H54 (cell line): ENCODE data around the gene HKDC1.

Source experiments
- DNase-seq: peaks from one replicate; pipeline ENCODE4 v3.0.0; 2011; ENCODE audit warnings: low spot score, mixed read lengths; ENCODE audit not compliant: insufficient read length
- FAIRE-seq: peaks from 3 replicates; lab custom pipeline; 2011; peaks lifted over from hg19 to GRCh38; lab: Jason Lieb, UNC
- POLR2A ChIP-seq: IDR thresholded peaks from 2 replicates; pipeline ENCODE4 v1.6.1; 2011; ENCODE audit warnings: low read depth, mild to moderate bottlenecking, low read length

Gene HKDC1

DNA sequence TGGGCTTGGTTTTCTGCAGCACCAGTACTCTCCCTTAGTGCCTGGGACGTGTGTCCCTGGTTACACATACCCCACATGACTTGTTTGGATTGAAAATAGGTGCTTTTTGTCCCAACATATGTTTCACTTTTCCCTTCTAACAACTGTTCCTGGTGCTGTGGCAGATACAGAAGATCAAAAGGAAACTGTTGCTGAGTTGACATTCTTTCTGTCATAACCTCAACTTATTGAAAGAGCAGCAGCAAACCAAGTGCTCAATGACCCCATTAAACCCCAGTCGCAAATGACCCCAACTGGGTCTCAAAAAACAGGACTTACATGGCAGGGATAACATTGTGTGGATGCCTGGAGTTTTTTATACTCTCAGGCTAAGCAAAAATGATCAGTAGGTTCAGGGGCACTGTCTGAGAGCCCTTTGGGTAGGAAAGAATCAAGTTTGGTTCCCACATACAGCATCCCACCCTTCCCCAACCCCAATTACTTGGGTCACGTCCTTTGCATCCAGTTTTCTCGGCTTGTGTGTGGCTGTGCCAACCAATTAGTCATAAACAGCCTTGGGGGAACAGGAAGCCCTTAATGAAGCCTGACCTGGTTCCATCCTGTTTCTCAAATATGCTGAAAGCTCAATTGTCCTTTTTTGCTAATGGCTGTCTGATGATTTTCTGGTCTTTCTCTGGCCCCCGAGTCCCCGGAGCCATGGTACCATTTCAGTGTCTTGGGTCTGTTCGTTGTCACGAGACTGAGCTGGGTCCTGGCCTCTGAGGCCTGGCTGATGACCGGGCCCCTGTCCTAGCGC is 4.9 kb downstream of the HKDC1 start:
- no peak for DNase-seq
- no peak for TF ChIP-seq POLR2A
- no peak for FAIRE-seq

DNA sequence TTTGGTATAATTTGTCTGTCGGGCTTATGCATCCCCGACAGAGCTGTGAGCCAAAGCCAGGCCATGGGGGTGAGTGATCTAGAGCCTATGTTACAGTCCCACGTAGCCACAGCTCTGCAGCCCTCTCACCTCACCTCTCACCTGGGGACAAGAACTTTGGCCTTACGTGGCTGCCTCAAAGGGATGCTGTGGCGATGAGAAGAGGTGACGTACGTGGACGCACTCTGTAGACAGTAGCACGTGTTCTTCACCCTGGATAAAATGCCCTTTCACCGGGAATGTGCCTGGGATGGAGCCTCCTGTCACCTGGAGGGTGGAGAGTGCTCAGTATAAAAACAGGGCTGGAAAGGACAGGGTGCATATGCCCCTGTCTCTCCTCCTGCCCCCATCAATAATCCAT is 5.5 kb downstream of the HKDC1 start:
- TF ChIP-seq POLR2A, result no peak
- no peak for DNase-seq
- FAIRE-seq, result no peak

DNA sequence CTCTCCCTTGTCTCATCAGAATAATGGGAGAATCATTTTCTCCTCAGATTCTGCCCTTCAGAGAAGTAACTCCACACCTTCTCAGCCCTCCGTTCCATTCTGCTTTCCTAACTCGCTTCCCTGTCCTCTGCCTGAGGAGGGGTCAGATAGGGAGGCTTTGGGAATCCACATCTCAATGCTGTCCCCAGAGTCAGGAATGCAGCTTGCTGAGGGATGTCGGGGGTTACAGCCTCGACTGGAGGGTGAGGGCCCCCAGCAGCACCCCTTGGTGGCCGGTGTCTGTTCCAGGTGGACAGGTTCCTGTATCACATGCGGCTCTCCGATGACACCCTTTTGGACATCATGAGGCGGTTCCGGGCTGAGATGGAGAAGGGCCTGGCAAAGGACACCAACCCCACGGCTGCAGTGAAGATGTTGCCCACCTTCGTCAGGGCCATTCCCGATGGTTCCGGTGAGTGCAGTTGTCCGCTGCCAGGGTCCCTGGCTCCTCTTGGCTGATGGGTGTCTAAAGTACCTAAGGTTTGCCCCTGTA is 6.9 kb downstream of the HKDC1 start:
- DNase-seq, result no peak
- TF ChIP-seq POLR2A, result no peak
- FAIRE-seq, result no peak

DNA sequence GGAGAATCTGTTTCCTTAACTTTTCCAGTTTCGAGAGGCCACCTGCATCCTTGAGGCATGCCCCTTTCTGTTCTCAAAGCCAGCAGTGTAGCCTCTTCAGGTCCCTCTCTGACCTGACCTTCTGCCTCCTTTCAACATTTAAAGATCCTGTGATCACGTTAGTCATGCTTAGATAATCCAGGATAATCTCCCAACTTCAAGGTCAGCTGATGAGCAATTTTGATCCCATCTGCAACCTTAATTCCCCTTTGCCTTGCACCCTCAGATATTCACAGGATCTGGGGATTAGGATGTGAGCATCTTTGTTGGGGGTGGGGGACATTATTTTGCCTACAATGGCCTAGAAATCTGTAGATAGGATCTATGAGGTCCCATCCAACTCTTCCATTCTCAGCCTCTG is 8.0 kb downstream of the HKDC1 start:
- no peak for TF ChIP-seq POLR2A
- no peak for FAIRE-seq

DNA sequence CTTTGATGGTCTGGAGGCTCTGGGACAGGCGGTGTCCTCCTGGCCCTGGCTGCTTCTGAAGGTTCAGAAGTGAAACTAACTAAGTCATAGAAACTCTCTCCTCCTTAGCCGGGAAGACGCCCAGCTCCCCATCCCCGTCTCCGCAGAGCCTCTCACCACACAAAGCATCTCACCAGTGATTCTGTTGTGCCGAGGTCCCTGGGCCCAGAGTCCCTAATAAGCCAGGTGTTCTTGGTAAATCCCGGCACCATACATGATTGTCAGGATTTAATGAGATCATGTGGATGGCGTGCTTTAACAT is 9.4 kb downstream of the HKDC1 start:
- DNase-seq (no peak), FAIRE-seq (no peak)
- no peak for TF ChIP-seq POLR2A

More for the DNA sequence above, 8.0 kb downstream of the HKDC1 start:
- DNase-seq, result no peak

DNA sequence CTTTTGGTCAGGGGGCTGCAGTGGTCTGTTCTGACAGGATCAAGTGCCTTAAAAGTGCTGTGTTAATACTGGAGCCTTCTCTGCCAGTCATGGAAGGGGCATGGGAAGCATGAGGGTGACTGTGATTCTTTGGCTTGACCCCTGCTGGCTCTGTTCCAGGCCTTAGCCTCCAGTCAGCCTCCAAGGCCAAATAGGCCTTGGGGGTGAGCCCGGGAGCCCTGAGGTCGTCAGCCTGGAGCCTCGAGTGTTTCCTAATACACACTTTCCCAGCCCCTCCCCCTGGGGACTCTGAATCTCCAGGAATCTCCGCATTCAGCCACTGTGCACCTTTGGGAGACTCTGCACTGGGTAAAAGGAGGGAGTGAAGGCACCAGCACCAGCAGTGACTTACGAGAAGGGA is 10.0 kb downstream of the HKDC1 start:
- no peak for DNase-seq
- no peak for FAIRE-seq
- no peak for TF ChIP-seq POLR2A

DNA sequence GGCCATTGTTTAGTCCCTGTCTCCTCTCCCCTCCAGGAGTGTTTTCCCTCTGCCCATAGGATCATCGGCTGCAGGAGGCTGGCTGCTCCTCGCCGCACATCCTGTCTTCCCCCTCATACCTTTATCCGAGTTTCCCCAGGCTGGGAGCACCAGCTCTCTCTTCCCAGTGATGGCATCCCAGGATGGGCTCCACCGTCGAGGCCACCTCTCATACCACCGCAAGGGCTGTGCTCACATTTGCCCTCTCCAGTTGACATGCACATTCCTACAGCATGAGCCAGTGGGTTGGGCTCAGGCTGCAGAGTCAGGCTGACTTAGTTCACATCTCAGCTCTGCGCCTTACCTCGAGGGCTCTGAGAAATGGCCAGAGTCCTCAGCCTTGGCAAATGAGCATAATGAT is 12.1 kb downstream of the HKDC1 start:
- DNase-seq (peak; percentile 91), FAIRE-seq (peak; percentile 91)
- no peak for TF ChIP-seq POLR2A

DNA sequence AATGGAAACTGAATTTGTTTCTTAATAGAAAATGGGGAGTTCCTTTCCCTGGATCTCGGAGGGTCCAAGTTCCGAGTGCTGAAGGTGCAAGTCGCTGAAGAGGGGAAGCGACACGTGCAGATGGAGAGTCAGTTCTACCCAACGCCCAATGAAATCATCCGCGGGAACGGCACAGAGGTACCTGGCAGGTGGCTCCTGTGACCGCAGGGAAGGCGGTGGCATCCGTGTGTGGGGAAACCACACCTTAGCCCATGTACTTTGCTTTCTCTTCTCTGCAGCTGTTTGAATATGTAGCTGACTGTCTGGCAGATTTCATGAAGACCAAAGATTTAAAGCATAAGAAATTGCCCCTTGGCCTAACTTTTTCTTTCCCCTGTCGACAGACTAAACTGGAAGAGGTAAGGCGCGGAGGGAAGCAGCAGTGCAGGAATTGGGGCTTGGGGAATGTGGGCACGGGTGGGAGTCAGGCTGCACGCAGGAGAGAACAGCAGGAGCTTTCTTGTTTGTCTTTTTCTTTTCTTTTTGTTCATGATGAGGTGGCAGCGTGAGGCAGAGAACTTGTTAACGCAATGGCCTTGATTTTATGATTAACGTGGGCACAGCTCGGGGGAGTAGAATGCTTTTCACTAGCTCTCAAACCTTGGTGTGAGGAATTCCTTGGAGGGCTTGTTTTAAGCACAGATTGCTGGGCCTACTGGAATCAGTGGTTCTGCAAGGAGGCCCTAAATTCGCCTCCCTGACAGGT is 12.8 kb downstream of the HKDC1 start:
- TF ChIP-seq POLR2A, result no peak
- FAIRE-seq (no peak), DNase-seq (no peak)

DNA sequence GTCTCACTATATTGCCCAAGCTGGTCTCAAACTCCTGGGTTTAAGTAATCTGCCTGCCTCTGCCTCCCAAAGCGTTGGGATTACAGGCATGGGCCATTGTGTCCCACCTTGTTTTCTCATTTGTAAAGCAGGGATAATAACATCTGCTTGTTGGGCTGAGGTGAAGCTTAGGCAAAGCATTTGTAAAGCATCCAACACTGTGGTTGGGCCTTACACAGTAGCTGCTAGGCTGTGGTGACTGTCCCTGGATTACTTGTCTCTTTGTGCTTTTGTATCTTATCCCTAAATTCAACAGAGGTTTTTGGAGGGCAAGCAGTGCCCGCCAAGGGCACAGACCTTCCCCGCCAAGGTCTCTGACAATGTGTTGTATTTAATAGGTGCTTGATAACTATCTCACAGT is 14.3 kb downstream of the HKDC1 start:
- TF ChIP-seq POLR2A, result no peak
- FAIRE-seq (no peak), DNase-seq (no peak)

DNA sequence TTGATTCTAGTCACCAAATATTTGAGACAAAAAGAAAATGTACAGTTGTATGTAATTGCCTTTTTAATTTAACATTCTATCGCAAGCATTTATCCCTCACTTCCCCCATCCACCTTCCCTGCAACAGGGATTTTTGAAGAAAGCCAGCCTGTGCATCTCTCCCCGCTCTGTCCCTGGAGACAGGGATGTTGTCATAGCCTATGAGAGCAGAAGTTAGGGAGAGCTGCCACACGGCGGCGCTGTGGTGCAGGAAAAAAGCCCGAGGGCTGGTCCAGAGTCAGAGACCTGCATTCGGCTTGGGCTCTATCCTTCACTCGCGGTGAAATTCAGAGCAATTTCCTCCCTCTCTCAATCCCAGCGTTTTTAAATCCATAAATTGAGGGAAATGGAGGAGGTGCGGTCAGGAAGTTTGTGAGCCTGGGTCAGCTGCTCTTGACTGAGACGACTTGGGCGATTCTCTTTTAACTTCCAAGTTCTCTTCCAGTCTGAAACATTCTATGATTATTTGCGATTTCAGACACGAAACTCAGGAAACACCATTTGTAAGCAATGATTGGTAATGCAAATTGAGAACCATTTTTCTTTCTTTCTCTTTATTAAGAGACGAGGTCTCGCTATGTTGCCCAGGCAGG is 17.5 kb downstream of the HKDC1 start:
- FAIRE-seq (no peak), DNase-seq (peak; percentile 90)
- no peak for TF ChIP-seq POLR2A

DNA sequence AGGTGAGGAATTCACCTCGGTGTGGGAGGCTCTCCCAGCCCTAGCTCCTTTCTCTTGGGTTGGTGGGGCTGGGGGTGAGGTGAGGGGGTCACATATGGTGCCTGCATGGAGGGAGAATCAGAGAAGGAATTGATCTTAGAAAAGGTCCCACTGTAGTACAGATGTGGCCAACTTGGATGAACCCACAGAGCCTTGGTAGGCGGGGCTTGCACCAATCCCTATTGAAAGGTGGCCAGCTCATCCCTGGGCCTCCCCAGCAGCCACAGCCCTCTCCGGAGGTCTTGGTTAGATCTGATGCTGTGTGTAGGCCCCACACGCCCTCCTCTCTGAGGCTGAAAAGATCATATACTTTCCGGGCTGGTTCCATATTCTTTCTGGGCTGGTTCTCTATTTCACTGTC is 19.0 kb downstream of the HKDC1 start:
- no peak for TF ChIP-seq POLR2A
- DNase-seq (no peak), FAIRE-seq (no peak)

DNA sequence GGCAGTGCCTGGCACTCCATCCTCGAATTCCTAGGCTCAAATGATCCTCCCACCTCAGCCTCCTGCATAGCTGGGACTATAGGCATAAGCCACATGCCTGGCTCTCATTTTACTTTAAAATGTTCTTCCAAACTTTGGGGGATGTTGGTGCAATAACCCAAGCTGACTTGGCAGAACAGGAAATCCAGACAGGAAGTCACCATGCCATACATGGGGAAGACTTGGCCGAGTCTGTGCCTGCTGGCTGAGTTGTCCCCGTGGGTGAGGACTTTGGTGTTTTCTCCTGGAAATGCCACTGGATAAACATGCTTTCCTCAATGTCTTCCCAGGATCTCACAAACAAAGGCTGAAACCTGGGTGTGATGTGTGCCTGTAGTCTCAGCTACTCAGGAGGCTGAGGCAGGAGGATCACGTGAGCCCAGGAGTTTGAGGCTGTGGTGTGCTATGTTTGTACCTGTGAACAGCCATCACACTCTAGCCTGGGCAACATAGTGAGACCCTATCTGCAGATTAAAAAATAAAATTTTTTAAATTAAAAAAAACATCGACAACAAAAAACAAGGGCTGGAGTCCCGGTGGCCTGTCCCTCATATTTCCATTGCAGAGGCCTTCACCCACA is 19.8 kb downstream of the HKDC1 start:
- FAIRE-seq (no peak), DNase-seq (no peak)
- TF ChIP-seq POLR2A, result no peak

DNA sequence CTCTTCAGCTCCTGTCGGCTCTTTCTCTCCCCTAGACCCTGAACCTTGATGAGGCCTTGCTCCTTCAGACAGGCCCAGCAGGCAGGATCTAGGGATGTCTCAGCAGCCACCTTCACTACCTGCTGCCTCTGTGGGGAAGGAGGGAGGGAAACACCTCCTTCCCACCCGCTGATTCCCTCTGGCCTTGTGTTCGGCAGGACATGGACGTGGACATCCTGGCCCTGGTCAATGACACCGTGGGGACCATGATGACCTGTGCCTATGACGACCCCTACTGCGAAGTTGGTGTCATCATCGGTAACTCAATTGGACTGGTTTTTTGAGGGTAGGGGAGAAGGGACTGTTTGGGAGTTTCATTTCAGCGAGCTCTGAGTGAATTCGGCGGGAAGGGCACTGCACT is 20.3 kb downstream of the HKDC1 start:
- no peak for FAIRE-seq
- no peak for DNase-seq
- TF ChIP-seq POLR2A, result no peak

DNA sequence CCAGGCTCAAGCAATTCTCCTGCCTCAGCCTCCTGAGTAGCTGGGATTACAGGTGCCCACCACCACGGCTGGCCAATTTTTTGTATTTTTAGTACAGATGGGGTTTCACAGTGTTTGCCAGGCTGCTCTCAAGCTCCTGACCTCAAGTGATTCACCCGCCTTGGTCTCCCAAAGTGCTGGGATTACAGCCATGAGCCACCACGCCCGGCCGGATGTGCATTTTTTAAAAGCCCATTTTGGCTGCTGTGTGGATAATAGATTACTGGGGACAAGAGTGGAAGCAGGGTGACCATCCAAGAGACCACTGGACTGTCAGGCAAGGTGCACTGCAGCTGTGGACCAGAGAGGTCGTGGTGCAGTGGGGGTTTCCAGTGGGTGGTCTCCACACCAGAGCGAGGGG is 21.4 kb downstream of the HKDC1 start:
- peak; percentile 40 for DNase-seq
- no peak for FAIRE-seq
- no peak for TF ChIP-seq POLR2A
